Esophagus squamous epithelium (tissue), 4 donors: ENCODE data around the gene LILRA6.

ENCODE experiments used
- POLR2A ChIP-seq, 4 donors: fragments of 450-650 bp; IDR thresholded peaks; one replicate each; pipeline ENCODE4 v1.6.1; 2017; ENCODE audit warnings: antibody characterized with exemption in 4 of 4, mild to moderate bottlenecking in 4 of 4, moderate library complexity in 3 of 4
- TF ChIP-seq, protein P1 (sequence below), 6 experiments: fragments of 450-650 bp in 4 of 6; fragments of 200-600 bp in 2 of 6; sonication (generic) in 2 of 6; IDR thresholded peaks; one replicate each; pipeline ENCODE4 v1.5.1; 2016 to 2019; ENCODE audit warnings: antibody characterized with exemption in 6 of 6, mild to moderate bottlenecking in 4 of 6, moderate library complexity in 4 of 6

DNA sequence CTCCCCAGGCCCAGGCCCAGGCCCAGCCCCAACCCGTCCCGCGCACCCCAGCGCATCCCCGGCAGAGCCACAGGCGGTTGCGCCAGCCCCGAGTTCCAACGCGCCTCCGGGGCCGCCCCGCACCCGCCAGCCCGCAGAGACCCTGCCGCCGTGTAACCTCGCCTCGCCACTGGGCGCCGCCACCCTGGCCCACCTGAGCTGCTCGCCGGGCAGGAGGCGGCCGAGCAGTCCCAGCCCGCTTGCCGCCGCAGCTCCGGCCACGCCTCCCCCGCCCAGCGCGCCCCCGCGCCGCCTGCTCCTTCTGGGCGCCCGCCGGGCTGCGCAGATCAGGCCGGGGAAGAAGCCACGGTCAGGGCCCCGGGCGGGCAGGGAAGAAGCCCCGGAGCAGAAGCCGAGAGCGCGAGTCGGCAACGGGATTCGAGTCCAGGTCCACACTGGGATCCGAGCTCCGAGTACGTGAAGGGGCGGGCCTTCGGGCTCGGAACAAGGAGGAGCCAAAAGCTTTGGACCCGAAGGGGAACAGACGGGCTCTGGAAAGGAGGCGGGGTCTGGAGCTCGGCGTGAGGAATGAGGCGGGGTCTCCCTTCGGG, 53.4 kb downstream of the LILRA6 start, which contains the start of gene MBOAT7:
- TF ChIP-seq, protein P1, sequence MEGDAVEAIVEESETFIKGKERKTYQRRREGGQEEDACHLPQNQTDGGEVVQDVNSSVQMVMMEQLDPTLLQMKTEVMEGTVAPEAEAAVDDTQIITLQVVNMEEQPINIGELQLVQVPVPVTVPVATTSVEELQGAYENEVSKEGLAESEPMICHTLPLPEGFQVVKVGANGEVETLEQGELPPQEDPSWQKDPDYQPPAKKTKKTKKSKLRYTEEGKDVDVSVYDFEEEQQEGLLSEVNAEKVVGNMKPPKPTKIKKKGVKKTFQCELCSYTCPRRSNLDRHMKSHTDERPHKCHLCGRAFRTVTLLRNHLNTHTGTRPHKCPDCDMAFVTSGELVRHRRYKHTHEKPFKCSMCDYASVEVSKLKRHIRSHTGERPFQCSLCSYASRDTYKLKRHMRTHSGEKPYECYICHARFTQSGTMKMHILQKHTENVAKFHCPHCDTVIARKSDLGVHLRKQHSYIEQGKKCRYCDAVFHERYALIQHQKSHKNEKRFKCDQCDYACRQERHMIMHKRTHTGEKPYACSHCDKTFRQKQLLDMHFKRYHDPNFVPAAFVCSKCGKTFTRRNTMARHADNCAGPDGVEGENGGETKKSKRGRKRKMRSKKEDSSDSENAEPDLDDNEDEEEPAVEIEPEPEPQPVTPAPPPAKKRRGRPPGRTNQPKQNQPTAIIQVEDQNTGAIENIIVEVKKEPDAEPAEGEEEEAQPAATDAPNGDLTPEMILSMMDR (IDR thresholded peaks at IDR 0.05): peak in 5 of 6 experiments; percentile 13 to 45 (median 44)
- peak in 2 of 4 donors; percentile 9 to 73 for TF ChIP-seq POLR2A (IDR thresholded peaks at IDR 0.05)
